ENCODE measurements around the gene CR1.
"Not testable (repeated sequence)": the region's sequence is repeated elsewhere in the genome, so short reads cannot be mapped to it uniquely, and the experiment has no call there.

CR1 gene

DNA sequence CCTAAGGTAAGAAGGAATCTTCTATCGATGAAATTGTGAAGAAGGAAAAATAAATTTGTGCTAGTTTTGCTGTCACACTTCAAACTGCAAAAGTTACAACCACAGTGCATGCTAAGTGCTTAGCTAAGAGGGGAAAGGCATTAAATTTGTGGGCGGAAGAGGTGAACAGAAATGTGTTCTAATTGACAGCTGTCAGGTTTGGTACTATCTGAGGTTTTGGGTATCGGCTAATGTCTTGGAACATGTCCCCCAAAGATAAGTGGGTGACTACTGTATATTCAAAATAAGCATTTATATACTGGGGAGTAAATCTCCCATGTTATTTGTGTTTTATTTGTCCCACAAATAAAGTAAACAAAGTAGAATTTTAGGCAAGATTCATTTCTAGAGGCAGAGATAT, 8.0 kb downstream of the CR1 start:
- no peak for DNase-seq (ENCODE audit: low read depth)

DNA sequence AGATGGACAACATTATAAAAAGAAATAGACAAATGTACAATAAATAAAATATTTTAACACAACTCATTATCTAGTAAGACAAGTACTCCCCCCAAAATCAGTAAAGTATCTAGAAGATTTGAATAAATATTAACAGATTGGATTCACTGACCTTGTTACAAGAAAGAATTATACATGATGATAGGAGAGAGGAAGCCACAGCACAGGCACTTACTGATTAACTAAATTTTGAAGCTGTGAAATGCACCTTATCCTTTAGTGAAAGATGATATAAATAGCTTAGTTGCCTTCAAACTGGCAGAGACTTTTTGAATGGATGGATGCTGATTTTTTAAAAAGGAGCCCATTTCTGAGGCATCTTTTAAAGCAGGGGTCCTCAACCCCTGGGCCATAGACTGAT, 8.5 kb downstream of the CR1 start:
- DNase-seq (ENCODE audit: low read depth): no peak

DNA sequence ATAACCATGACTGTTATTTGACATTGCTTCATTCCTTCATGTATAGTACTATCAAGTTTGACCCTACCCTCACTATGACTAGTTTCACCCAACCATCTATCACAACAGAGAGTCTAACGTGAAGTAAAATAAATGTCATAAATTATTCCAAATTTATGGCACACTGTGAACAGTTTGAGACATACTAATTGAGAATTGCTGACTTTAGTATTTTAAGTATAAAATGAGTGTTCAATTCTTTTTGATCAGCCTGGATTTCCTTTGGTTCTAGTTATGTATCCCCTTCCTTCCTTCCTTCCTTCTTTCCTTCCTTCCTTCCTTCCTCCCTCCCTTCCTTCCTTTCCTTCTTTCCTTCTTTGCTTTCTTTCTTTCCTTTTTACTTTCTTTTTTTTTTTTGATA, 14.5 kb downstream of the CR1 start:
- DNase-seq (ENCODE audit: low read depth): no peak

DNA sequence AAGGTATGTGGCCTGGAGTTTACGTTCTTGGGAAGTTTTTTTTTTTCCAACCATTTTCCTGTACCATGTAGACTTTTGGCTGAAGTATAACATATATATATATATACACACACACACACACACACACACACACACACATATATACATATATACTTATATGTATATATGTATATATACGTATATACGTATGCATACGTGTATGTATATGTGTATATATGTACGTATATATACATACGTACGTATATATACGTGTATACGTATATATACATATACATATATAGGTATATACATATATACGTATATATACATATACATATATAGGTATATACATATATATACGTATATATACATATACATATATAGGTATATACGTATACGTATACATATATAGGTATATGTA, 18.9 kb downstream of the CR1 start:
- no peak for DNase-seq (ENCODE audit: low read depth)

DNA sequence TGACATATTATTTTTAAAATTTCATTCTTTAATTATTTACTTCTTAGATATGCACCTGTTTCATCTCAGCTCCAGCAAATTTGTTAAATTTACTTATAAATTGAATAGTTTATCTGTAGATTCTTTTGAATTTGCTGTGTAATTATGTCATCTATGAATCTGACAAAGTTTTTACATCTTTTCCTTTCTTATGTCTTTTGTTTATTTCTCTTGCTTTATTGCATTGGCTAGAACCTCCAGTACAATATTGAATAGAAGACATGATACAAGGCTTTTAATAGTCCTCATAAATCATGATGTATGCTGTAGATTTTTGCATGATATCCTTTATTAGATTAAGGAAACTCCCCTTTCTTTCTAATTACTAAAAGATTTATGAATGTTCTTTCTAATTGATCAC, 20.8 kb downstream of the CR1 start:
- DNase-seq (ENCODE audit: low read depth): no peak

DNA sequence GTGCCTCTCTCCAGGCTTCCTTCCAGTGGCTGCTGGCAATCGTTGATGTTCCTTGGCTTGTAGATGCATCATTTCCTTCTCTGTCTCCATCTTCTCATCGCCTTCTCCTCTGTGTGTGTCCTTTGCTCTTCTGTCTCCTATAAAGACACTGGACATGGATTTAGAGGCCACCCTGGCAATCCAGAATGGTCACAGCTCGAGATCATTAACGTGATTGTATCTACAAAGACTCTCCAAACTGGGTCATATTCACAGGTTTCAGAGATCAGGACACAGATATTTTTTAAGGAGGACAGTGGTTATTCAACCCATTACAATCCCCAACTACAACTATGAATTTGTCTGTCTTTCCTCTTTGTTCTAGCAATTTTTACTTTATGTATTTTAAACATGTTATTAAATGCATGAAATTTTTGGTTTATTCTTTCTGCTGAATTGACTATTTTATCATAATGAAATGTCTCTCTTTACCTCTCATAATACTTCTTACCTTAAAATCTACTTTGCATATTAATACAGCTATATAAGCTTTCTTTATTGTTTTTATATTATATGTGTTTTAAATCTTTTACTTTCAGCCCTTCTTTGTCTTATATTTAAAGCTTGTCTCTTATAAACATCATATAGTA, 22.8 kb downstream of the CR1 start:
- no peak for DNase-seq (ENCODE audit: low read depth)

DNA sequence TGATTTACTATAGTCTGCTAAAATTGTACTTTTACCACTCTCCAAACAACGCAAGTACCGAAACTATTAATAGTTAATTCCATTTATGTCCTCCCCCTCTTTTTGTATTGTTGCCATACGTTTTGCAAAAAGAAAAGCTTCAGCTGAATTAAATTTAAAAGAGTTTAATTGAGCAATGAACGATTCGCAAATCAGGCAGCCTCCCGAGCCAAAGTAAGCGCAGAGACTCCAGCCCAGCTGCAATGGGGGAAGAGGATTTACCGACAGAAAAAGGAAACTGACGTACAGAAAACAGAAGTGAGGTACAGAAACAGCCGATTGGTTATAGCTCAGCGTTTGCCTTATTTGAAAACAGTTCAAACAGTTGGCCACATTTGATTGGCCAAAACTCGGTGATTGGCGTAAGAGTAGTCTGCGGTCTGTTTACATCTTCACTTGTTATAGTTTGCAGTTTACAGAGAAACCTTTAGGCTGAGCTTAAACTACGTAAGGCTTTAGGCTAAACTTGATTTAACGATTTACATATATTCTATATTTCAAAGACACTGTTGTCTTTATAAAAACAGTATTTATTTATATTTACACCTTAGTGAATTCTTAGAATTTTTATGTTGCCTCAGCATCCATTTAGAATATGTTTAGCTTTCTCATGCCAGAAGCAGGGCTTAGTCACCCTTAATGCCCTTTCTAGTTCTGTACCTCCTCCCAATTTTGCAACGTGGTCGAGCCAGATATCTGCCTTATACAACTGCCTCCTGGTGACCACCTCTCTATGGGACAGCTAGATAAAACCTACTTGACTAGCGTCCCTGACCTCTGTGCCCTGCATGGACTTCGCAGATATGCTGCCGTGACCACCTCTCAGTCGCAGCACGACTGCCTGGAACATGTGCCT, 23.8 kb downstream of the CR1 start:
- no peak for DNase-seq (ENCODE audit: low read depth)

DNA sequence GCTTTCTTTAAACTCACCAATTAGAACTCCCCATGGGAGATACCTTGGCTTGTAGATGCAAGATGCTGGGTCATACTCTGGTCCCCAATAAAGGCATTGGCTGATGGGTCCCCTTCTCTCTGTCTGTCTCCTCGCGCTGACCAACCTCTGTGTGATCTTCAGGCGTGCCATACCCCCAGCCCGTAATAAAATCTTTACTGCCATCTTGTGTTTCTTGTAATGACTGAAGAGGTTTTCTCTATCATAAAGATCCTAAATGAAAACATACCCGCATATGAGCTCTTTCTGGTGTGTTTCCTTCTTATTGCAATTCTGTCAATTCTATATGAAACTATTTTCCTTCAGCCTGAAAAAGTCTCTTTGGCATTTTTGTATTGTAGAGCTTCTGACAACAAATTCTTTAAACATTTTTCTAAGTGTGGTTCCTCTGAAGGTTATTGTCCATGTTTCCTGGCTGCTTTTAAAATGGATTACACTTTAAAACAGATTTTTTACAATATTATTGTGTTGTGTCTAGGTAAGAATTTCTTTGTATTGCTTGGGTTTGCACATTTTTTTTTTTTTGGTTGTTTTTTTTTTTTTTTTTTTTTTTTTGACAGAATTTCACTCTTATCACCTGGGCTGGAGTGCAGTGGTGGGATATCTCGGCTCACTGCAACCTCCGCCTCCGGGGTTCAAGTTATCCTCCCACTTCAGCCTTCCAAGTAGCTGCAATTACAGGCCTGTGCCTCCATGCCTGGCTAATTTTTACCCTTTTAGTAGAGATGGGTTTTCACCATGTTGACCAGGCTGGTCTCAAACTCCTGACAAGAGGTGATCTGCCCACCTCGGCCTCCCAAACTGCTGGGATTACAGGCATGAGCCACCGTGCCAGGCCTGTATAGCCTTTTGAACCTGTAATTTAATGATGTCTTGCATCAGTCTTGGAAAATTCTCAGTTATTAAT, 24.7 kb downstream of the CR1 start:
- not testable (repeated sequence) for DNase-seq (ENCODE audit: low read depth)

DNA sequence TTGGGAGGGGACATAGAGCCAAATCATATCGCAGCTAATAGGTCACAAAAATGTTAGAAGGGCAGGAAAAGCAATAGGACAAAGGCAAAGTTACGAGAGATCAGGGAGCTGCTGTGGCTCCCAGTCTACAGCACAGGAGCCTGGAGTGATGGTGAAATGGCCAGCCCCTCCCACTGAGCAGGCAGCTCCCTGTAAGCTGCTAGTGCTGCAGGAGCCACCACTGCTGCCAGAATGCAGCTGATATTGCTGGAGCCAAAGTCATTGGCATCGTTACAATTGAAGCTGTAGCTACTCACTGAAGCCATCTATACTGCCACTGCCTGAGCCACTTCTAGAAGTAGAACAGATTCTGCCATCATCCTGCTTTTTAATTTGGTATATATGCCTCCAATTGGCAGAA, 29.3 kb downstream of the CR1 start:
- DNase-seq (ENCODE audit: low read depth): not testable (repeated sequence)

DNA sequence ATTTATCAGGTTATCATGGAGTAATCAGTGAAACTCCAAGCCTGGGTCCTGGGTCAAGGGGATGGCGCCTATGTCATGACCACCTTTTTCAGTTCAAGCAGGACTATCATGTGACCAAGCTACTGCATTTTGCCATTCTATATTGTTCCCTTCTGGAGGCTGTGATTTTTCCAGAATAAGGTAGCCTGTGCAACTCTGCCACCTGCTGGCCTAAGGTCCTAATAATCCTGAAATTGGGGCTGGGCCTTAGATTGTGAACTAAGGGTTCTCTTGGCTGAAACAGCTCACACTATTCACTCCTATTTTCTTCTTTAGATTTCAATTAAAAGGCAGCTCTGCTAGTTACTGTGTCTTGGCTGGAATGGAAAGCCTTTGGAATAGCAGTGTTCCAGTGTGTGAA, 32.4 kb downstream of the CR1 start:
- DNase-seq (ENCODE audit: low read depth): not testable (repeated sequence)

DNA sequence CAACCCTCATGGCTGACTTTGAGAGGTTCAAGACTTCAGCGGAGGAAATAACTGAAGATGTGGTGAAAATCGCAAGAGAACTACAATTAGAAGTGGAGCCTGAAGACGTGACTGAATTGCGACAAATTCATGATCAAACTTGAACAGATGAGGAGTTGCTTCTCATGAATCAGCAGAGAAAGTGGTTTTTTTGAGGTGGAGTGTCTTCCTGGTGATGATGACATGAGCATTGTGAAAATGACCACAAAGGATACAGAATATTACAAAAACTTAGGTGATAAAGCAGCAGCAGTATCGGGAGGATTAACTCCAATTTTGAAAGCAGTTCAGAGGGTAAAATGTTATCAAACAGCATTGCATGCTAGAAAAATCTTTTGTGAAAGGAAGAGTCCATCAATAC, 40.3 kb downstream of the CR1 start:
- DNase-seq (ENCODE audit: low read depth): not testable (repeated sequence)

DNA sequence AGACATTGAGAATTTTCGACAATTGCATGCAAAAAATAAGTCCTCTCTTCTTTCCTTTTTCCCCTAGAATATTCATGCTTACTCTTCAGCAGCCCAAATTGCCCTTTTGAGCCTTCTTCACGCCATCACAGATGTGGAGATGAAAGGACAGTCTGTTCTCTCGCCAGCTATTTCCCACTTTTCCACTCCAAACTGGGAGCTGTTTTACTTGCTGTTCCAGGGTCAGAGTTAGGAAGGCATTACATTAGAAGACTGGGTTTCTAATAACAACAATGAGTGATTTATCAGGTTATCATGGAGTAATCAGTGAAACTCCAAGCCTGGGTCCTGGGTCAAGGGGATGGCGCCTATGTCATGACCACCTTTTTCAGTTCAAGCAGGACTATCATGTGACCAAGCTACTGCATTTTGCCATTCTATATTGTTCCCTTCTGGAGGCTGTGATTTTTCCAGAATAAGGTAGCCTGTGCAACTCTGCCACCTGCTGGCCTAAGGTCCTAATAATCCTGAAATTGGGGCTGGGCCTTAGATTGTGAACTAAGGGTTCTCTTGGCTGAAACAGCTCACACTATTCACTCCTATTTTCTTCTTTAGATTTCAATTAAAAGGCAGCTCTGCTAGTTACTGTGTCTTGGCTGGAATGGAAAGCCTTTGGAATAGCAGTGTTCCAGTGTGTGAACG, 50.9 kb downstream of the CR1 start:
- DNase-seq (ENCODE audit: low read depth): not testable (repeated sequence)

DNA sequence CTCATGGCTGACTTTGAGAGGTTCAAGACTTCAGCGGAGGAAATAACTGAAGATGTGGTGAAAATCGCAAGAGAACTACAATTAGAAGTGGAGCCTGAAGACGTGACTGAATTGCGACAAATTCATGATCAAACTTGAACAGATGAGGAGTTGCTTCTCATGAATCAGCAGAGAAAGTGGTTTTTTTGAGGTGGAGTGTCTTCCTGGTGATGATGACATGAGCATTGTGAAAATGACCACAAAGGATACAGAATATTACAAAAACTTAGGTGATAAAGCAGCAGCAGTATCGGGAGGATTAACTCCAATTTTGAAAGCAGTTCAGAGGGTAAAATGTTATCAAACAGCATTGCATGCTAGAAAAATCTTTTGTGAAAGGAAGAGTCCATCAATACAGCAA, 58.9 kb downstream of the CR1 start:
- not testable (repeated sequence) for DNase-seq (ENCODE audit: low read depth)

DNA sequence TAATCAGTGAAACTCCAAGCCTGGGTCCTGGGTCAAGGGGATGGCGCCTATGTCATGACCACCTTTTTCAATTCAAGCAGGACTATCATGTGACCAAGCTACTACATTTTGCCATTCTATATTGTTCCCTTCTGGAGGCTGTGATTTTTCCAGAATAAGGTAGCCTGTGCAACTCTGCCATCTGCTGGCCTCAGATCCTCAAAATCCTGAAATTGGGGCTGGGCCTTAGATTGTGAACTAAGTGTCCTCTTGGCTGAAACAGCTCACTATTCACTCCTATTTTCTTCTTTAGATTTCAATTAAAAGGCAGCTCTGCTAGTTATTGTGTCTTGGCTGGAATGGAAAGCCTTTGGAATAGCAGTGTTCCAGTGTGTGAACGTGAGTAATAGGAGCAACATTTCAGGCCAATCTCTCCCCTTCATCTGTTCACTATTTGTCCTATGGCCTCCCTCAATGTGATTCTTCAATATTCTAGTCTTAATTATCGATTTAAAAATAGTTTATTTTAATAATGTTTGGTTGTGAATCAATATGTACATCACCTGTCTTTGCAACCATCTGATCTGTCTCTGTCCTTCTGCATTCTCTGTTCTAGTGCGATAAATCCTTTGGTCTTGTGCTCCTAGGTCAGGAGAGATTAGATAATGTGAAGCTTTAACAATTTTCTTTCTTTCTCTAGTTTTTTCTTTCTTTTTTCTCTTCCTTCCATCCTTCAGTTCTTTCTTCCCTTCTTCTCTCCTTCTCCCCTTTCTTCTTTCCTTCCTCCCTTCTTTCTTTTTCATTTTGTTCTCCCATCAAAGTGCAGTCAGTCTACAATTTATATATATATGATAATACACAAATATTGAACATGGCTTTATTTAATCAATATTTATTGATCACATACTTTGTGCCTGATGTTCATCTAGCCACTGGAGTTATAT, 69.8 kb downstream of the CR1 start:
- DNase-seq (ENCODE audit: low read depth): no peak

DNA sequence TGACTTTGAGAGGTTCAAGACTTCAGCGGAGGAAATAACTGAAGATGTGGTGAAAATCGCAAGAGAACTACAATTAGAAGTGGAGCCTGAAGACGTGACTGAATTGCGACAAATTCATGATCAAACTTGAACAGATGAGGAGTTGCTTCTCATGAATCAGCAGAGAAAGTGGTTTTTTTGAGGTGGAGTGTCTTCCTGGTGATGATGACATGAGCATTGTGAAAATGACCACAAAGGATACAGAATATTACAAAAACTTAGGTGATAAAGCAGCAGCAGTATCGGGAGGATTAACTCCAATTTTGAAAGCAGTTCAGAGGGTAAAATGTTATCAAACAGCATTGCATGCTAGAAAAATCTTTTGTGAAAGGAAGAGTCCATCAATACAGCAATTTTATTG, 76.0 kb downstream of the CR1 start:
- not testable (repeated sequence) for DNase-seq (ENCODE audit: low read depth)

DNA sequence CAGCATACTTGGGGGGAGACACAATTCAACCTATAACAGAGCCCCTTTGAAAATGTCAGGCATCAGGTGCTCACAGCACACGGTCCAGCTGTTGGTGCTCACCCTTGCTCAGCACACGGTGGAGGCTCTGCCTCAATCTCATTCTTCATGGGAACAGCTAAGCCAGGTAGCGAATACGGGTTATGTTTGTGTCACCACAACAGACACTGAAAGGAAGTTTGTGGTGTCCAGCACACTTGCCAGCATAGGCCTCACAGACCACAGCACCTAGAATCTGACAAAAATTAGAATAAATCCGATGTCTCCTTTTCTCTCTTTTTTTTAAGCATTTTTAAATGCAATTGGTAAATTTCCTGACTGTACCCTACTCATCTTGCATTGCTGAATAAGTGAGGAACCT, 77.1 kb downstream of the CR1 start:
- not testable (repeated sequence) for DNase-seq (ENCODE audit: low read depth)

DNA sequence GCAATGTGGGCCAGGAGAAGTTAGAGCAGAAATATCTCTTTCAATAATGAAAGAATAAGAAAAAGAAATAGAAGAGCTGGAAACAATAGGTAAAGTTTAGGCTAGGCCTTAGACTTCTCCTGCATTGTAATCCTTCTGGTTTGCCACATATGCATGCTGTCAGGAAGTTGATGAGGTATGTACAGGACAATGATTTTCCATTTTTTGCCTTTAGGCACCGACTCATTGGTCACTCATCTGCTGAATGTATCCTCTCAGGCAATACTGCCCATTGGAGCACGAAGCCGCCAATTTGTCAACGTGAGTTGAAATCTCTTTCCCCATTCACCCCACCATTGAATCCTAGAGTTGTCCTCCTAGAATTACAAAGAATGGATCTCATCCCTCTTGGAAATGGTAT, 79.4 kb downstream of the CR1 start:
- not testable (repeated sequence) for DNase-seq (ENCODE audit: low read depth)

DNA sequence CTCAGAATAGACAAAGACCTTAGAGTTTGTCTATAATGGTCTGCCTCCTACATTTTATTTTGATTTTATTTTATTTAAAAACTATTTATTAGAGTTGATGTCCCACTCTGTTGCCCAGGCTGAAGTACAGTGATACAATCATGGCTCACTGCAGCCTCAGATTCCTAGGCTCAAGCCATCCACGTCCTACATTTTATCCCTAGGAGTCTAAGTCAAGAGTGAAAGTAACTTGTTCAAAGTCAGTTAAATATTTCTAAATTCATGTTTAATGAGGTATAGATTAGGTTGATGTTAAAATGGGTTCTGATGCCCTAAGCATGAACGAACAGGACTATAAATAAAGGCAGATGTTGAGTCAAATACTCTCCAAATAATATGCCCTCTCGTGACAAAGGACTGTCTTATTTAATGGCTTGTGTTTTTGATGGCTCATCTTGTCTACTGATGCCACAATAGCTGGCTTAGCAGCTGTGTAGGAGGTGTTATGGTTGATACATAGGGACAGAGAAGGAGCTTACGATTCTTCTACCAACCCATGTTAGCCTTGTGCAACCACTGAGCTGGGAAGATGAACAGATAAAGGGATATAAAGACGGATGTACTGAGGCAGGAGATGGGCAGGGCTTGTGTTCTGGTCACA, 83.0 kb downstream of the CR1 start:
- DNase-seq (ENCODE audit: low read depth): no peak

DNA sequence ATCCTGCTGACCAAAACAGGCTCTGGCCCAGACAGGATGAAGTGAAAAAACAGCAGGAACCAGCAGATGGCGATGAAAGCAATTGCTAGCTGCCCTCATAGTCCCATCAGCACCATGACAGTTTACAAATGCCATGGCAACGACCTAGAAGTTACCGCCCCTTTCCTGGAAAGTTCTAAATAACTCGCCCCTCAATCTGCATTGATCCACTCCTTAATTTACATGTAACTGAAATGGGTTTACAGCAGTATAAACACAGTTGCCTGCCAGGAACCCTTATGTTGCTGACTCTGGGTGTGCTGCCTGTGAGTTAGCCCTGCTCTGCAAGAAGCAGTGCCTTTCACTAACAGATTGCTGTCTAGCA, 83.5 kb downstream of the CR1 start:
- no peak for DNase-seq (ENCODE audit: low read depth)

DNA sequence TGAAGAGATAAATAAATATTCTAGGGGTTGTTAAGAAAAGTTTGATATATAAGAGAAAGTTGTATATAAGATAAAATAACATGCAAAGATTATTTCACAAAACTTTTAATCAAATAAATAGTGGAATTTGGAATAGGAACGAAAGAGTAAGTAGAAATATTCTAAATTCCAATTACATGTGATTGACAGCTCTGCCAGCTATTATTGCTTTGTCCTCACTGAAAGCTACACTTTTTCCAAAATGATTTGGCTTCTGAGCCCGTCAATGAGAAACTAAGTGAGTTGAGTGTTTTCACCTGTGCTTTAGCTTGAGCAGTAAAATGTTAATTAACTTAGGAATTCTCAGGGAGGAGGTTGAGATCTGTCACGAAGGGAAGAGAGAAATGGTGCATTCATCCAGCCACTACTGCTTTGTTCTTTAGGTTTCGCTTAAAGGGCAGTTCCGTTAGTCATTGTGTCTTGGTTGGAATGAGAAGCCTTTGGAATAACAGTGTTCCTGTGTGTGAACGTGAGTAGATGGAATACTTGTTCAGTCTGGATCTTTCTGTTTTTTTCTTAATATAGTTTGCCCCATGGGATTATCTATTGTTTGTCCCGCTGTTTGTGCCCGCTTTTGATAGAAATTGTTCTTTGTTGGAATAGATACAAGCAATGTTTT, 85.7 kb downstream of the CR1 start:
- no peak for DNase-seq (ENCODE audit: low read depth)

All from stimulated activated CD8-positive, alpha-beta memory T cell treated with anti-CD3 and anti-CD28 coated beads, Interleukin-15, amount 100 ng/mL, for 1 hour (primary cell).